Neural progenitor cell (in vitro differentiated cells): ENCODE results near the gene TMEM108. TPM values are rescaled to one million over a fixed set of nuclear protein-coding genes. Genes with fewer than 3 reads are reported as not detected.

Experiments used
- DNase-seq: peaks from one replicate; pipeline ENCODE4 v3.0.0-alpha.2; 2016; ENCODE audit warnings: low spot score
- H2AFZ ChIP-seq: fragments of 200-600 bp; sonication (generic); replicated peaks from 2 replicates; pipeline ENCODE4 v1.6.1; 2016; ENCODE audit warnings: antibody characterized with exemption
- H3F3A ChIP-seq: fragments of 200-600 bp; sonication (generic); 2 replicates; pipeline ENCODE4 v1.6.1; 2016; ENCODE audit warnings: antibody characterized with exemption, low read depth
- H3K27ac ChIP-seq: fragments of 200-600 bp; sonication (generic); 2 replicates; pipeline ENCODE4 v1.5.1; 2016; ENCODE audit warnings: mild to moderate bottlenecking
- H3K27me3 ChIP-seq: fragments of 200-600 bp; sonication (generic); 2 replicates; pipeline ENCODE4 v1.6.1; 2016; ENCODE audit warnings: mild to moderate bottlenecking, moderate library complexity
- H3K36me3 ChIP-seq: fragments of 200-600 bp; sonication (generic); 2 replicates; pipeline ENCODE4 v1.5.1; 2016
- H3K4me1 ChIP-seq: fragments of 200-600 bp; sonication (generic); 2 replicates; pipeline ENCODE4 v1.6.1; 2016; ENCODE audit warnings: mixed run types
- H3K4me2 ChIP-seq: fragments of 200-600 bp; sonication (generic); 2 replicates; pipeline ENCODE4 v1.6.1; 2016
- H3K4me3 ChIP-seq: fragments of 200-600 bp; sonication (generic); 2 replicates; pipeline ENCODE4 v1.5.1; 2016
- H3K79me2 ChIP-seq: fragments of 200-600 bp; sonication (generic); 2 replicates; pipeline ENCODE4 v1.6.1; 2016; ENCODE audit warnings: low read depth
- H3K9ac ChIP-seq: fragments of 200-600 bp; sonication (generic); 2 replicates; pipeline ENCODE4 v1.6.1; 2016
- H3K9me3 ChIP-seq: fragments of 200-600 bp; sonication (generic); 2 replicates; pipeline ENCODE4 v1.5.1; 2016; ENCODE audit warnings: low read depth
- H4K20me1 ChIP-seq: fragments of 200-600 bp; sonication (generic); 2 replicates; pipeline ENCODE4 v1.6.1; 2016; ENCODE audit warnings: low read depth
- H3K27ac Mint-ChIP-seq: 3 replicates; pipeline ENCODE4 v1.8.0; 2021; ENCODE audit warnings: mixed read lengths
- H3K27me3 Mint-ChIP-seq: 2 replicates; pipeline ENCODE4 v1.8.0; 2022; ENCODE audit warnings: low read depth, mild to moderate bottlenecking, inconsistent platforms, moderate library complexity, mixed read lengths; ENCODE audit not compliant: insufficient read depth
- H3K36me3 Mint-ChIP-seq: 3 replicates; pipeline ENCODE4 v1.8.0; 2021; ENCODE audit warnings: mixed read lengths
- H3K4me1 Mint-ChIP-seq: 3 replicates; pipeline ENCODE4 v1.8.0; 2021; ENCODE audit warnings: mixed read lengths
- H3K4me3 Mint-ChIP-seq: 3 replicates; pipeline ENCODE4 v1.8.0; 2021; ENCODE audit warnings: mild to moderate bottlenecking, moderate library complexity, mixed read lengths
- H3K9me3 Mint-ChIP-seq: 3 replicates; pipeline ENCODE4 v1.8.0; 2020; ENCODE audit warnings: mixed read lengths
- CTCF ChIP-seq: fragments of 200-600 bp; sonication (generic); IDR thresholded peaks from 2 replicates; pipeline ENCODE4 v1.5.1; 2017; ENCODE audit warnings: antibody characterized with exemption, mild to moderate bottlenecking
- EZH2 ChIP-seq: fragments of 200-600 bp; sonication (generic); IDR thresholded peaks from 2 replicates; pipeline ENCODE4 v1.6.1; 2017; ENCODE audit warnings: antibody characterized with exemption, mild to moderate bottlenecking, moderate library complexity
- EZH2phosphoT487 ChIP-seq: fragments of 200-600 bp; sonication (generic); IDR thresholded peaks from 2 replicates; pipeline ENCODE4 v1.6.1; 2017; ENCODE audit warnings: antibody characterized with exemption
- total RNA-seq: library from RNA; depleted of rRNA; stranded (reverse); fragments of >200 nt; gene quantifications from 2 replicates; pipeline ENCODE4 v1.2.3, GENCODE V29; 2015; ENCODE audit warnings: low replicate concordance

The TMEM108 gene
- total RNA-seq, 1 donor from 2014 or later = 4.8 TPM

- Histone ChIP-seq H3K4me1 (peaks cover 8% of the 10 kb centered on the region), H3K4me3 (no peak overlapping the region), H4K20me1 (no peaks in the 10 kb centered on the region), H3K27ac (no peak overlapping the region), H3K36me3 (no peaks in the 10 kb centered on the region), H3K27me3 (no peaks in the 10 kb centered on the region), H2AFZ (no peak overlapping the region), H3F3A (no peaks in the 10 kb centered on the region), H3K9me3 (no peaks in the 10 kb centered on the region), H3K9ac (no peak overlapping the region), H3K4me2 (no peak overlapping the region), H3K79me2 (no peaks in the 10 kb centered on the region)
- TF ChIP-seq EZH2phosphoT487 (no peak), EZH2 (no peak), CTCF (peak; percentile 35)
- Mint-ChIP-seq H3K36me3 (no peaks in the 10 kb centered on the region), H3K4me1 (peaks cover 38% of the 10 kb centered on the region), H3K27me3 (no peaks in the 10 kb centered on the region), H3K27ac (no peak overlapping the region), H3K9me3 (no peaks in the 10 kb centered on the region), H3K4me3 (no peak overlapping the region)
- no peak for DNase-seq
Observed at GRCh38 chr3:133274477-133274876, 236.3 kb downstream of the TMEM108 start.

- Histone ChIP-seq H3K4me2 (no peak overlapping the region), H3K27ac (peak overlapping the region; percentile 1), H3K27me3 (no peaks in the 10 kb centered on the region), H4K20me1 (no peaks in the 10 kb centered on the region), H3K9ac (no peak overlapping the region), H3K36me3 (no peaks in the 10 kb centered on the region), H3K4me3 (no peak overlapping the region), H3K4me1 (peaks cover 14% of the 10 kb centered on the region), H3K9me3 (no peaks in the 10 kb centered on the region), H3F3A (no peaks in the 10 kb centered on the region), H3K79me2 (no peaks in the 10 kb centered on the region), H2AFZ (no peak overlapping the region)
- TF ChIP-seq CTCF (no peak), EZH2 (no peak), EZH2phosphoT487 (no peak)
- DNase-seq = peak; percentile 27
- no peaks in the 10 kb centered on the region for H3K36me3 Mint-ChIP-seq
- peak overlapping the region; percentile 74 for H3K27ac Mint-ChIP-seq
- H3K27me3 Mint-ChIP-seq = no peaks in the 10 kb centered on the region
- no peaks in the 10 kb centered on the region for H3K9me3 Mint-ChIP-seq
- no peak overlapping the region for H3K4me3 Mint-ChIP-seq
- H3K4me1 Mint-ChIP-seq = peaks cover 47% of the 10 kb centered on the region
Observed at GRCh38 chr3:133276594-133276993, 238.4 kb downstream of the TMEM108 start.

GRCh38 chr3:133277813-133278212, 239.6 kb downstream of the TMEM108 start:
- no peaks in the 10 kb centered on the region for H4K20me1 ChIP-seq
- no peaks in the 10 kb centered on the region for H3K27me3 ChIP-seq
- no peak overlapping the region for H3K27ac ChIP-seq
- H2AFZ ChIP-seq = no peak overlapping the region
- Mint-ChIP-seq H3K36me3 (no peaks in the 10 kb centered on the region), H3K4me3 (no peak overlapping the region), H3K4me1 (peaks cover 50% of the 10 kb centered on the region), H3K27me3 (no peaks in the 10 kb centered on the region), H3K27ac (peak overlapping the region; percentile 79), H3K9me3 (no peaks in the 10 kb centered on the region)
- H3K36me3 ChIP-seq = no peaks in the 10 kb centered on the region
- H3K4me3 ChIP-seq = no peak overlapping the region
- no peak overlapping the region for H3K4me2 ChIP-seq
- TF ChIP-seq CTCF (no peak), EZH2 (no peak), EZH2phosphoT487 (no peak)
- no peaks in the 10 kb centered on the region for H3F3A ChIP-seq
- H3K4me1 ChIP-seq = peaks cover 11% of the 10 kb centered on the region
- no peaks in the 10 kb centered on the region for H3K79me2 ChIP-seq
- H3K9ac ChIP-seq = no peak overlapping the region
- no peak for DNase-seq
- H3K9me3 ChIP-seq = no peaks in the 10 kb centered on the region
